Esophagus mucosa (tissue), 1 donor: Measurements from ENCODE around the gene APBB2. TPM values are rescaled to one million over a fixed set of nuclear protein-coding genes. Genes with fewer than 3 reads are reported as not detected.
A peak's percentile ranks its signal among the peaks of the same experiment; 100 is the strongest.

Source experiments
- ATAC-seq: fragments of 200-7000 bp; cut with Tn5 transposase; one replicate; pipeline ENCODE4 v1.9.1; 2020
- total RNA-seq: library from RNA; stranded (reverse); gene quantifications from one replicate; pipeline ENCODE4 v1.2.4, GENCODE V29; 2023
- donor health status: DM: yes; HTN: yes; CAD: no.

APBB2 gene
- total RNA-seq, 1 donor from 2014 or later: 13.3 TPM

- no peak for ATAC-seq
Measured at GRCh38 chr4:41215155-41215554, 813 bp upstream of the APBB2 start.

DNA sequence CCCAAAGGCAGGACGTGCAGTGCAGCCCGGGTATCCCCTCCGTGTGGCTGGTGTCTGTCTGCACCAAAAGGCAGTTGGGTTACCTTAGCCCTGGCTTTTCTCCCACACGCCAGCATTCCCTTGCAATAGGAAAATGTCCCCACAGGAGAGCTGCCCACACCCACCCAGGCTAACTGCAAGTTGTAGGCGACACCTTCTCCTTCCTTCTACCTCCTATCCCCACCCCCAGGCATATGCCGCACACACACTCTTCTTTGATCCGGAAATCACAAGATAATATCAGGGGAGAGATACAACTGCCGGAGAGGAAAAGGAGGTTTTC is 444 bp upstream of the APBB2 start:
- ATAC-seq: no peak

- ATAC-seq: peak; percentile 1
Measured at GRCh38 chr4:41213625-41214135, 662 bp downstream of the APBB2 start.

GRCh38 chr4:41212616-41213203 is 1.6 kb downstream of the APBB2 start:
- ATAC-seq: no peak

DNA sequence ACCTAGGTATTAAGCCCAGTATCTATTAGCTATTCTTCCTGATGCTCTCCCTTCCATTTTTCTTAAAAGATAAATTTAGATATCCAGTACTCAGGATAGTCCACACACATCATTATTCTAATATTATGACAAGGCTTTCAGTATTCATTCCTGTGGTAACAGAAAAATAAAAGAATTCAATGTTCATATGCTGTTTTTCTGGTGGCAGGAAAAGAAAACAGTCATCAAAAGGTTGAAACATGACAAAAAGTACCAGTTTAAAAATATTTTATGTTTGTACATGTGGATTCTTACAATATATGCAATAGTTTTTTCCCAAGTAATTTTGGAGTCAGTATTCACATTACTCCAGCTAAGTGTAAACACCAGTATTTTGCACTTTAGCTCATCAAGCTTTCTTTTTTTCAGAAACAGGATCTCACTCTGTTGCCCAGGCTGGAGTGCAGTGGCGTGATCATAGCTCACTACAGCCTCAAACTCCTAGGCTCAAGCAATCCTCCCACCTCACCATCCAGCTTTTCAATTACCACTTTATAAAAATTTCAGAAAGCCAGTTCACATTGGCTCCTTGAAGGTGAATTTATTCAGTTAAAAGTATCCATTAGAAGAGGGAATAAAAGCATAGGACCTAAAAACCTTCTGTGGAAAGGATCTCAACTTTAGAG is 2.3 kb downstream of the APBB2 start:
- ATAC-seq: no peak

DNA sequence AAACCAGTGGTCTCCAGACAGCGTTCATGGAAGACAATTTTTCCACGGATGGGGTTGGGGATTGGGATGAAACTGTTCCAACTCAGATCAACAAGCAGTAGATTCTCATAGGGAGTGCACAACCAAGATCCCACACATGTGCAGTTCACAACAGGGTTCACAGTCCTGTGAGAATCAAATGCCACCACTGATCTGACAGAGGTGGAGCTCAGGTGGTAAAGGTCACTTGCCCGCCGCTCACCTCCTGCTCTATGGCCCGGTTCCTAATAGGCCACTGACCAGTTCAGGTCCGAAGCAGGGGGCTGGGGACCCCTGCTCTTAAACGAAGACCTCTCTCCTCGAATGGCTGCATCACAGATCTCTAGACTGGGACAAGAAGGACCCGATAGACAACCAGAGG is 4.4 kb downstream of the APBB2 start:
- no peak for ATAC-seq

- ATAC-seq: no peak
Measured at GRCh38 chr4:41209187-41209586, 5.2 kb downstream of the APBB2 start.

GRCh38 chr4:41207291-41207831 is 7.0 kb downstream of the APBB2 start:
- ATAC-seq: no peak

GRCh38 chr4:41205854-41206460 is 8.4 kb downstream of the APBB2 start:
- ATAC-seq: no peak

DNA sequence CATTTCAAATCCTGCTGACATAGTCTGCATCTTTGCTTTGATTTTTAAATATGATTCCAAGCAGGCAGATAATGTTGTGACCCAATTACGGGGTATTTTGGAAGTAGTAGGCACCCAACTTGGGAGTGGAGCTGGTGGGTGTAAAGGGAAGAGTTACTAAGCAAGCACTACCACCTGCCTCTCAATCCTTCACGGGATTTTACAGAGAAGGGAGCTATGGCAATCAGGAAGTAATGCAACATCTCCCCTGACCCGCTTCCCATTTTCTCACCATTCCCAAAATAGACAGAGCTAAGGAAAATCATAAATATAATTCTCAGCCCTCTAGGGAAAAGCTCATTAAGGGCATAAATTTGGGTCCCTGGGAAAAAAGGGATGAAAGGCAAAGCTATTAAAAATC is 9.2 kb downstream of the APBB2 start:
- ATAC-seq: no peak

GRCh38 chr4:41204400-41204978 is 9.9 kb downstream of the APBB2 start:
- ATAC-seq: peak; percentile 41

- ATAC-seq: no peak
Measured at GRCh38 chr4:41203841-41204240, 10.5 kb downstream of the APBB2 start.

- ATAC-seq: no peak
Measured at GRCh38 chr4:41202820-41203568, 11.3 kb downstream of the APBB2 start.

DNA sequence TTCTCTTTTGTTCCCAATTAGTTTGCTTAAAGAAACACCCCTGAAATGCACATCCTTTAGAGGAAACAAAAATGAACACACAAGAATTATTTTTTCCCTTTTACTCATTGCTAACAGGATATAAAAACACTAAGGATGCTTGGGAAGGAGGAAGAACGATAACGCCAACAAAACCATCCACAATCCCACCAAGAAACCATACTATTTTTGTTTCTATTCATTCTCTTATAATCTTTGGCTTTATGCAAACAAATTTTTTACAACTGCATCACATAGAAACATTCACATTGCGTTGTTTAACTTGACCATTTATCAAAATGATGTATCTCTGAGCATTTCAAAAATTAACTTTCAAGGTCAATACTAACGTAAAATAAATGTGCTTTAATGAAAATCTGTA is 12.0 kb downstream of the APBB2 start:
- ATAC-seq: no peak

- no peak for ATAC-seq
Measured at GRCh38 chr4:41200486-41201017, 13.8 kb downstream of the APBB2 start.

DNA sequence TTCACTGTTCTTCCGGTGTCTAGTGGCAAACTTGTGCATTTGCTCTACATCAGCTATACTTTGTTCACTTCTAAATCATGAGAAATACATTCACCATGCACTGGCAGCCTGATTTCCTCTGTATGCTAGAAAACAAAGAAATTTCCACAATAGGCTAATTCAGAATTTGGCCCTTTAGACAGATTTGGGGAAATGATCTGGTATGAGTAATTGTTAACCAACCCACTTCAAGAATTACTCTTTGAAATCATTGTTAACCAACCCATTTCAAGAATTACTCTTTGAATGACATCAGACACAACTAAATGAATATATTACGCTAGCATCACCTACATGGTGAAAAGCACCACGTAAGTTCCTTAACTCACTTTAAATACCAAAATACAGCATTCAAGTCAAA is 14.6 kb downstream of the APBB2 start:
- ATAC-seq: no peak

GRCh38 chr4:41197996-41198395 is 16.3 kb downstream of the APBB2 start:
- no peak for ATAC-seq

DNA sequence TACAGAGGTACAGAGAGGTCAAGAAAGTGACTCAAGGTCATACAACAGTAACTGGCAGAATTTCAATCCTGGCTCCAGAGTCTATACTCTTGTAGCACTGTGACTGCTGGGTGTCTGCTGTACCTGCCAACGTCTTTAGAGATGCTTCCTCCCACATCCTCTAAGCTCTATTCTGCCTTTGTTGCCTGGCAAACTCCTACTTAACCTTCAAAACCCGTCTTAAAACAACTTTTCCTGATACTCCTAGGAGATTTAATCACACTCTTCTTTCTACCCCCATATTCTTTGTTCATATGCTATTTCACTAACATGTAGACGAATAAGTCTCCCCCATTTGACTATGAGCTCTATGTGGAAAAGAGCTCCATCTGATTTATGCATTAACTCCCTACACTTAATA is 16.8 kb downstream of the APBB2 start:
- ATAC-seq: no peak

GRCh38 chr4:41196633-41197332 is 17.6 kb downstream of the APBB2 start:
- no peak for ATAC-seq

DNA sequence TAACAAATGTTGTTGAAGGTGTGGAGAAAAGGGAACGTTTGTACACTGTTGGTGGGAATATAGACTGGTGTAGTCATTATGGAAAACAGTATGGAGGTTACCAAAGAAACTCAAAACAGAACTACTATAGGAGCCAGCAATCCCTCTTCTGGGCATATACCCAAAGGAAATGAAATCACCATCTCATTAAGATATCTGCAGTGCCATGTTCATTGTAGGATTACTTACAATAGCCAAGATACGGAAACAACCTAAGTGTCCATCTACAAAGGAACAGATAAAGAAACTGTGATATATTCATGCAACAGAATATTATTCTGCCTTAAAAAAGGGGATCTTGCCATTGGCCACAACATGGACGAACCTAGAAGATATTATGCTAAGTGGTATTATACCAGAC is 22.2 kb downstream of the APBB2 start:
- no peak for ATAC-seq

GRCh38 chr4:41189666-41190065 is 24.7 kb downstream of the APBB2 start:
- no peak for ATAC-seq

GRCh38 chr4:41189076-41189475 is 25.3 kb downstream of the APBB2 start:
- ATAC-seq: no peak
